HepG2 (cell line): ENCODE data around the gene EIF5B. TPM values are rescaled to one million over a fixed set of nuclear protein-coding genes. Genes with fewer than 3 reads are reported as not detected.

Experiments used
- ATAC-seq: fragments of 200-7000 bp; cut with Tn5 transposase; 3 replicates; pipeline ENCODE4 v1.9.1; 2020; ENCODE audit warnings: mild to moderate bottlenecking, moderate library complexity
- BruUV-seq: library from RNA; stranded (reverse); fragments of 400-500 nt; replicated peaks from 2 replicates; lab custom pipeline; 2021; lab: Mats Ljungman, UMichigan
- CTCF ChIA-PET: fragments of 300-600 bp; formaldehyde crosslinking; extraction: SDS; loops from one replicate; lab custom pipeline; 2021; ENCODE audit warnings: low total read pairs, inconsistent platforms, low intra/inter-chr PET ratio; lab: Yijun Ruan, JAX
- POLR2A ChIA-PET: fragments of 350-600 bp; sonication (Branson Sonifier 250); formaldehyde crosslinking; loops from one replicate; lab custom pipeline; 2020; ENCODE audit warnings: antibody characterized with exemption, inconsistent platforms; lab: Yijun Ruan, JAX
- DNase-seq: peaks from one replicate; pipeline ENCODE4 v3.0.0-alpha.2; 2015; ENCODE audit warnings: low spot score
- FAIRE-seq: peaks from 3 replicates; lab custom pipeline; 2011; peaks lifted over from hg19 to GRCh38; lab: Jason Lieb, UNC
- H2AFZ ChIP-seq: one replicate; pipeline ENCODE4 v1.6.1; 2011; ENCODE audit warnings: low read length, inconsistent platforms
- H3K27ac ChIP-seq: fragments of 300-600 bp; 3 replicates; pipeline ENCODE4 v1.8.0; 2011; ENCODE audit warnings: mixed run types, mild to moderate bottlenecking, mixed read lengths, low read length, inconsistent platforms; ENCODE audit not compliant: insufficient read depth; ENCODE audit errors: extremely low read length
- H3K27me3 ChIP-seq, 2 experiments: fragments of 200-600 bp in 1 of 2; 2 replicates in 1 of 2; 3 replicates in 1 of 2; pipeline versions ENCODE4 v1.6.0 to v1.8.0; 2011; ENCODE audit warnings: low read length in 2 of 2, mild to moderate bottlenecking in 2 of 2, moderate library complexity in 2 of 2, inconsistent platforms in 1 of 2; ENCODE audit not compliant: insufficient read depth in 2 of 2, control insufficient read depth in 1 of 2
- H3K36me3 ChIP-seq, 2 experiments: fragments of 200-600 bp in 1 of 2; replicated peaks in 1 of 2; 2 replicates in 1 of 2; 3 replicates in 1 of 2; pipeline versions ENCODE4 v1.5.1 to v1.8.0; 2011; ENCODE audit warnings: low read length in 2 of 2, inconsistent platforms in 1 of 2; ENCODE audit not compliant: insufficient read depth in 2 of 2, control insufficient read depth in 1 of 2
- H3K4me1 ChIP-seq: 2 replicates; pipeline ENCODE4 v1.5.1; 2012; ENCODE audit warnings: low read length, inconsistent platforms; ENCODE audit not compliant: insufficient read depth
- H3K4me2 ChIP-seq: 2 replicates; pipeline ENCODE4 v1.6.0; 2011; ENCODE audit warnings: low read depth, low read length, inconsistent platforms
- H3K4me3 ChIP-seq, 3 experiments: fragments of 200-600 bp in 1 of 3; sonication (generic), shearing (Covaris generic) in 1 of 3; replicated peaks in 1 of 3; 2 replicates each; pipeline ENCODE4 v1.5.1; 2011 to 2016; ENCODE audit warnings: low read length in 3 of 3, inconsistent platforms in 2 of 3, low read depth in 2 of 3, mild to moderate bottlenecking in 2 of 3, control low read depth in 1 of 3, mixed read lengths in 1 of 3; ENCODE audit not compliant: insufficient read depth in 1 of 3
- H3K79me2 ChIP-seq: one replicate; pipeline ENCODE4 v1.6.1; 2011; ENCODE audit warnings: low read length, inconsistent platforms; ENCODE audit not compliant: insufficient read depth
- H3K9ac ChIP-seq: 2 replicates; pipeline ENCODE4 v1.6.0; 2011; ENCODE audit warnings: mild to moderate bottlenecking, low read depth, low read length, inconsistent platforms; ENCODE audit not compliant: insufficient read depth
- H3K9me3 ChIP-seq: 2 replicates; pipeline ENCODE4 v1.5.1; 2012; ENCODE audit warnings: mild to moderate bottlenecking, low read length
- H4K20me1 ChIP-seq: 2 replicates; pipeline ENCODE4 v1.6.0; 2011; ENCODE audit warnings: inconsistent platforms, mild to moderate bottlenecking, low read length, moderate library complexity; ENCODE audit not compliant: insufficient read depth
- CC2D1A ChIP-seq: sonication (generic); formaldehyde crosslinking; IDR thresholded peaks from 2 replicates; pipeline ENCODE4 v1.8.1; 2023; ENCODE audit warnings: mild to moderate bottlenecking, missing genetic modification reagents
- PHF20 ChIP-seq: sonication (generic); formaldehyde crosslinking; IDR thresholded peaks from 2 replicates; pipeline ENCODE4 v1.5.0; 2020; ENCODE audit warnings: mild to moderate bottlenecking, missing genetic modification reagents
- POLR2A ChIP-seq, 2 experiments: IDR thresholded peaks; 2 replicates each; pipeline ENCODE4 v1.6.1; 2011; ENCODE audit warnings: low read depth in 2 of 2, low read length in 2 of 2, mild to moderate bottlenecking in 1 of 2, moderate library complexity in 1 of 2; ENCODE audit not compliant: insufficient read depth in 1 of 2
- POLR2G ChIP-seq: fragments of 200-400 bp; formaldehyde crosslinking; IDR thresholded peaks from 2 replicates; pipeline ENCODE4 v1.6.1; 2018; ENCODE audit warnings: mild to moderate bottlenecking, low read depth, low read length, moderate library complexity
- REL ChIP-seq: sonication (generic); formaldehyde crosslinking; conservative IDR thresholded peaks from 2 replicates; pipeline ENCODE4 v1.8.0; 2022; ENCODE audit warnings: mild to moderate bottlenecking, missing genetic modification reagents, moderate library complexity
- RXRA ChIP-seq: sonication (generic); formaldehyde crosslinking; IDR thresholded peaks from 2 replicates; pipeline ENCODE4 v1.5.1; 2020; ENCODE audit warnings: missing genetic modification reagents
- TIGD3 ChIP-seq: sonication (generic); formaldehyde crosslinking; IDR thresholded peaks from 2 replicates; pipeline ENCODE4 v1.5.1; 2020; ENCODE audit warnings: mild to moderate bottlenecking, missing genetic modification reagents, borderline replicate concordance
- ZBTB3 ChIP-seq: sonication (generic); formaldehyde crosslinking; IDR thresholded peaks from 2 replicates; pipeline ENCODE4 v1.4.0; 2020; ENCODE audit warnings: low read depth, mild to moderate bottlenecking, moderate library complexity, missing genetic modification reagents, borderline replicate concordance
- ZKSCAN1 ChIP-seq: fragments of 150-350 bp; IDR thresholded peaks from 2 replicates; pipeline ENCODE4 v1.6.1; 2014; ENCODE audit warnings: low read length
- ZNF274 ChIP-seq: sonication (generic); formaldehyde crosslinking; IDR thresholded peaks from 2 replicates; pipeline ENCODE4 v1.5.1; 2020; ENCODE audit warnings: mild to moderate bottlenecking, missing genetic modification reagents
- ZNF547 ChIP-seq: sonication (generic); formaldehyde crosslinking; IDR thresholded peaks from 2 replicates; pipeline ENCODE4 v1.5.1; 2020; ENCODE audit warnings: mild to moderate bottlenecking, missing genetic modification reagents
- ZNF737 ChIP-seq: sonication (generic); formaldehyde crosslinking; IDR thresholded peaks from 2 replicates; pipeline ENCODE4 v1.5.0; 2020; ENCODE audit warnings: missing genetic modification reagents, mild to moderate bottlenecking, borderline replicate concordance
- WGBS: methylation state at CpG from one replicate; pipeline ENCODE4 v1.1.6; 2017; ENCODE audit warnings: low lambda C conversion rate; 5-methylcytosine and 5-hydroxymethylcytosine counted together
- in situ Hi-C: cut with HindIII; loops from 2 replicates; pipeline ENCODE4 v1.10.0; 2017; ENCODE audit warnings: low pct_unique_long_range_greater_than_20kb; ENCODE audit not compliant: extremely low pct_ligation_motif_present
- intact Hi-C: fragments of 100-400 bp; cut with micrococcal nuclease; formaldehyde crosslinking; loops from one replicate; pipeline ENCODE4 v1.10.0; 2022; ENCODE audit not compliant: unreplicated experiment
- polyA plus RNA-seq, 8 experiments: library from polyadenylated mRNA; depleted of rRNA in 3 of 8; stranded (reverse) in 7 of 8; unstranded in 1 of 8; fragments of >200 nt; fragmentation: Illumina TruSeq in 4 of 8; extraction: Trizol in 4 of 8; gene quantifications; 2 replicates each; pipeline versions ENCODE4 v1.2.1 to v1.2.3, GENCODE V29; 2011 to 2016; ENCODE audit warnings: low read depth in 4 of 8, missing spikeins in 1 of 8, mixed read lengths in 1 of 8; ENCODE audit not compliant: insufficient read depth in 1 of 8
- total RNA-seq, 5 experiments: library from RNA; depleted of rRNA; stranded (reverse); fragments of >200 nt; fragmentation: Illumina TruSeq; extraction: Trizol; gene quantifications; 2 replicates each; pipeline ENCODE4 v1.2.3, GENCODE V29; 2016; ENCODE audit warnings: low read depth in 1 of 5
- TF ChIP-seq, protein P1 (sequence below): sonication (generic); formaldehyde crosslinking; IDR thresholded peaks from 2 replicates; pipeline ENCODE4 v1.5.1; 2020; ENCODE audit warnings: mild to moderate bottlenecking, missing genetic modification reagents, moderate library complexity
- TF ChIP-seq, protein P2 (sequence below): sonication (generic); formaldehyde crosslinking; IDR thresholded peaks from 2 replicates; pipeline ENCODE4 v1.4.0; 2020; ENCODE audit warnings: mild to moderate bottlenecking, low read depth, missing genetic modification reagents

EIF5B gene
- total and polyA plus RNA-seq, 2 of the 13 experiments (the other 11 are each of a cell fraction or from before 2014, with no cell fraction given), result 8.8 to 32.1 TPM

- TF ChIP-seq REL (CRISPR knock-in tag) (no peak), PHF20 (CRISPR knock-in tag) (no peak), ZNF274 (CRISPR knock-in tag) (no peak), ZKSCAN1 (no peak), ZBTB3 (CRISPR knock-in tag) (no peak), CC2D1A (CRISPR knock-in tag) (no peak)
Measured at GRCh38 chr2:99389946-99390345, 52.8 kb downstream of the EIF5B start (continued).

GRCh38 chr2:99395589-99396130 lies 58.5 kb downstream of the EIF5B start:
- no peak overlapping the region for H3K4me3 ChIP-seq
- no peaks in the 10 kb centered on the region for H4K20me1 ChIP-seq
- H3K9me3 ChIP-seq, result no peaks in the 10 kb centered on the region
- H3K27me3 ChIP-seq, result no peaks in the 10 kb centered on the region
- no peak overlapping the region for H3K27ac ChIP-seq
- H3K79me2 ChIP-seq, result no peaks in the 10 kb centered on the region
- H3K4me2 ChIP-seq, result no peak overlapping the region
- peaks cover 17% of the 10 kb centered on the region for H3K4me1 ChIP-seq
- no peak for DNase-seq
- BruUV-seq, result no TSS peak
- no peak overlapping the region for H3K9ac ChIP-seq
- peaks cover 39 to 83% of the 10 kb centered on the region in 2 experiments for H3K36me3 ChIP-seq
- 93% methylated on average over 3 of the region's 3 CpGs for WGBS
- no peak for FAIRE-seq
- CTCF ChIA-PET, result no interaction called here
- intact Hi-C loops, result no loop called here
- TF ChIP-seq, protein P1, sequence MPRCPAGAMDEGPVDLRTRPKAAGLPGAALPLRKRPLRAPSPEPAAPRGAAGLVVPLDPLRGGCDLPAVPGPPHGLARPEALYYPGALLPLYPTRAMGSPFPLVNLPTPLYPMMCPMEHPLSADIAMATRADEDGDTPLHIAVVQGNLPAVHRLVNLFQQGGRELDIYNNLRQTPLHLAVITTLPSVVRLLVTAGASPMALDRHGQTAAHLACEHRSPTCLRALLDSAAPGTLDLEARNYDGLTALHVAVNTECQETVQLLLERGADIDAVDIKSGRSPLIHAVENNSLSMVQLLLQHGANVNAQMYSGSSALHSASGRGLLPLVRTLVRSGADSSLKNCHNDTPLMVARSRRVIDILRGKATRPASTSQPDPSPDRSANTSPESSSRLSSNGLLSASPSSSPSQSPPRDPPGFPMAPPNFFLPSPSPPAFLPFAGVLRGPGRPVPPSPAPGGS (CRISPR knock-in tag), result 0 out of 2 replicates have a peak, but pooled peaks have one; percentile 50
- TF ChIP-seq, protein P2, sequence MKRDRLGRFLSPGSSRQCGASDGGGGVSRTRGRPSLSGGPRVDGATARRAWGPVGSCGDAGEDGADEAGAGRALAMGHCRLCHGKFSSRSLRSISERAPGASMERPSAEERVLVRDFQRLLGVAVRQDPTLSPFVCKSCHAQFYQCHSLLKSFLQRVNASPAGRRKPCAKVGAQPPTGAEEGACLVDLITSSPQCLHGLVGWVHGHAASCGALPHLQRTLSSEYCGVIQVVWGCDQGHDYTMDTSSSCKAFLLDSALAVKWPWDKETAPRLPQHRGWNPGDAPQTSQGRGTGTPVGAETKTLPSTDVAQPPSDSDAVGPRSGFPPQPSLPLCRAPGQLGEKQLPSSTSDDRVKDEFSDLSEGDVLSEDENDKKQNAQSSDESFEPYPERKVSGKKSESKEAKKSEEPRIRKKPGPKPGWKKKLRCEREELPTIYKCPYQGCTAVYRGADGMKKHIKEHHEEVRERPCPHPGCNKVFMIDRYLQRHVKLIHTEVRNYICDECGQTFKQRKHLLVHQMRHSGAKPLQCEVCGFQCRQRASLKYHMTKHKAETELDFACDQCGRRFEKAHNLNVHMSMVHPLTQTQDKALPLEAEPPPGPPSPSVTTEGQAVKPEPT, result no peak
- no peak for TF ChIP-seq RXRA (CRISPR knock-in tag)
- TF ChIP-seq POLR2G, result peak; percentile 49; the same call in 1 of the 2 replicates
- TF ChIP-seq ZNF737 (CRISPR knock-in tag), result 0 out of 2 replicates have a peak, but pooled peaks have one; percentile 38
- 0 out of 4 replicates have a peak, but pooled peaks have one; percentile 3 to 28 for TF ChIP-seq POLR2A (IDR thresholded peaks at IDR 0.05; ENCODE audit: insufficient read depth in 1 of 2, low read depth in 2 of 2, low read length in 2 of 2)
- TF ChIP-seq ZNF547 (CRISPR knock-in tag), result 0 out of 2 replicates have a peak, but pooled peaks have one; percentile 37
- no peak for TF ChIP-seq TIGD3 (CRISPR knock-in tag)
- TF ChIP-seq, all 625 proteins: peak for 5
- H2AFZ ChIP-seq, result no peak overlapping the region
- in situ Hi-C loops, result no loop called here
- peak; percentile 31 for ATAC-seq
- POLR2A ChIA-PET, result interaction anchor here (1.2 kb wide), 1 partner anchor 59 kb away, joined by 3 read pairs; no protein-coding TSS in a partner anchor
